ENCODE data around the gene NAALADL1. TPM values are rescaled to one million over a fixed set of nuclear protein-coding genes. Genes with fewer than 3 reads are reported as not detected.
A peak's percentile ranks its signal among the peaks of the same experiment; 100 is the strongest.

Gene NAALADL1
- total and polyA plus RNA-seq, 4 donors = 14.1 to 45.9 (median 27.6) TPM

DNA sequence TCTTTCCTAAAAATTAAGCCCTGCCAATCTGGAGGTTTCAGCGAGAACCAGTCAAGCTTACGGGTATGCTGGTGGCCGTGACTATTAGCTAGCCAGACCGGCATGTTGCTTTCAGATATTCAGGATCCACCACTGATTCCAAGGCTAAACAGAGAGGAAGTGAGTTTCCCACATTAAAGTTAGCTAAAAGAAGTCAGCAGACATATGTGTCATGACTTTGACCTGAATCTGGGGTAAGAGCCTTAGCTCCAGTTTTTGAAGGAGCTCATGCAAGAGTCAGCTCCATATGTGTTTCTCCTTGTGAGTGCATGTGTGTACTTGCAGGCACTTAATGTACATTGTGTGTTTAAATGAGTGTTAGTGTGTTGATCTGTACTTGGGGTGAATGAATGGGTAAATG, 27.1 kb upstream of the NAALADL1 start:
- Histone ChIP-seq H3K4me3 (ENCODE audit: low read length in 2 of 2) (no peak overlapping the region), H3K9me3 (ENCODE audit: control insufficient read depth, low read length) (no peaks in the 10 kb centered on the region), H3K4me1 (ENCODE audit: control insufficient read depth in 1 of 2, insufficient read depth in 2 of 2, low read length in 2 of 2) (no peaks in the 10 kb centered on the region), H3K27ac (ENCODE audit: low read depth in 1 of 2, low read length in 2 of 2) (no peak overlapping the region), H3K36me3 (ENCODE audit: control insufficient read depth in 1 of 2, insufficient read depth in 2 of 2, low read length in 1 of 2) (no peaks in the 10 kb centered on the region), H3K27me3 (ENCODE audit: control insufficient read depth in 1 of 2, insufficient read depth in 2 of 2, low read length in 1 of 2) (no peaks in the 10 kb centered on the region)
- no peak for DNase-seq
- no peak for ATAC-seq (ENCODE audit: low FRiP score)
- WGBS, 2 donors = 84 to 86% methylated on average over 4 of the region's 4 CpGs
- intact Hi-C loops (cut with DNase I) = loop anchor here in 1 of 2 donors (10.0 kb wide), 1 partner anchor 61 kb away; the partner anchor contains the start of gene SNX15

DNA sequence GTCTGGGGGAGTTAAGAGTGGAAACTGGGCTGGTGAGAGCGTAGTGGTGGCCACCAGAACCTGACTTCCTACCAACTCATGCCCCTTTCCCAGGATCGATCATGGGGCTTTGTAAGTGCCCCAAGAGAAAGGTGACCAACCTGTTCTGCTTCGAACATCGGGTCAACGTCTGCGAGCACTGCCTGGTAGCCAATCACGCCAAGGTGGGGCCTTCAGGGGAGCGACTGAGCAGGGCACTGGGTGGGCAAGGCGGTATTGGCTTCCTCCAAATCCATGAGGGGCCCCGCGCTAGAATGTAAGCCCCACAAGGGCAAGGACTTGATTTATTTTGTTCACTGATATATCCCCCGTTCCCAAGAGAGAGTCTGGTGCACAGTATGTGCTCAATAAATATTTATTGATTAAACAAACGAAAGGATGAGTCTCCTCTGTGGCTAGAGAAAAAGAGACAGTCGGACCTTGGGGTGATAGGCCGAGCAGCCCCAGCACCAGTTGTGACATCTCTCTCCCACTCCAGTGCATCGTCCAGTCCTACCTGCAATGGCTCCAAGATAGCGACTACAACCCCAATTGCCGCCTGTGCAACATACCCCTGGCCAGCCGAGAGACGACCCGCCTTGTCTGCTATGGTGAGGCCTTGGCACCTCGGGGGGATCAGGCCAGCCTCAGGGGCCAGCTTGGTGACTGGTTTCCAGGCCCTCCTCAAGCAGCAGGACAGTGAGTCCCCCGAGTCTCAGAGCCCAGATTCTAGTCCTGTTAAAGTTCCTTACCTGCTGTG, 26.4 kb upstream of the NAALADL1 start:
- intact Hi-C loops (cut with DNase I) = loop anchor here (5.0 to 10.0 kb wide), 2 partner anchors 38 to 60 kb away; partner anchors contain the start of genes FAU (in 1 of the 2), MRPL49 (in 1 of the 2) and SNX15 (in 1 of the 2)
- Histone ChIP-seq H3K36me3 (ENCODE audit: control insufficient read depth in 1 of 2, insufficient read depth in 2 of 2, low read length in 1 of 2) (no peaks in the 10 kb centered on the region), H3K9me3 (ENCODE audit: control insufficient read depth, low read length) (no peaks in the 10 kb centered on the region), H3K4me3 (ENCODE audit: low read length in 2 of 2) (peak overlapping the region; percentile 79 to 83), H3K4me1 (ENCODE audit: control insufficient read depth in 1 of 2, insufficient read depth in 2 of 2, low read length in 2 of 2) (no peaks in the 10 kb centered on the region), H3K27ac (ENCODE audit: low read depth in 1 of 2, low read length in 2 of 2) (peak overlapping the region in 1 of 2 donors; percentile 9), H3K27me3 (ENCODE audit: control insufficient read depth in 1 of 2, insufficient read depth in 2 of 2, low read length in 1 of 2) (no peaks in the 10 kb centered on the region)
- WGBS, 2 donors = 37 to 41% methylated on average over 23 of the region's 23 CpGs
- no peak for DNase-seq
- ATAC-seq (ENCODE audit: low FRiP score) = no peak

DNA sequence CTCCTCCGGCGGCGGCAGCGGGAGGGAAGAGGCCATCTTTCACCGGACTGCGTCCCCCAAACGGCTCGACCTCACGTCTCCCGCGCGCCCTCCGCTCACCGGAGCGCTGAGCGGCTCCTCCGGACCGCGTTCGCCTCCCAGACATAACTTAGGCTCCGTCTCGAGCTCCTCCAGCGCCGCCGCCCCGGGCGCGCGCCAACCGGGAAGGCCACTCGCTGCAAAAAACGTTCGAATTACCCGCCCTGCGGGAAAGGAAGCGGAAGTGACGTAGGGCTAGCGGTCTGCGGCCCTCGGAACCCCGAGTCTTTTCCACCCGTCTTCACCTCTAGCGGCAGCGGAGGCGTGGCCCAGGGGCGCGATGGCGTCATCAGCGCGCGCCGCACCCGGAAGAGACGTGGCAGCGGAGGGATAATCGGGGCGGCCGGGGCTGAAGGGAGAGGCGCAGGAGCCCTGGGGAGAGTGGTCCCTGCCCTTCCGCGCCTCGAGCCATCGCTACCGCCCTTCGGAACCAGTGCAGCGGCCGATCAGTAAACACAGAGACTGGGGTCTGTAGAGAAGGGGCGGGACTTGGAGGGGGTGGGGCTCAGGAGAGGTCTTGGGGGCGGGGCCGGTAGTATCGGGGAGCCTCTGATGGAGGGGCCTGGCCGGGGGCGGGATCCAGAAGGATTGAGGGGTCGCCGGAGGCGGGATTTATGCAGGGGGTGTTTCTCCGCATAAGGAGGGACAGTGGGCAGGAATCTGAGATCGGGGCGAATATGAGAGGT, 25.7 kb upstream of the NAALADL1 start, which contains the start of the genes CDCA5 and ZFPL1:
Gene CDCA5, minus strand, starts transcription at position 207 of the 764 bp plus-strand sequence. Its CDS starts 62 bp downstream, at position 145.
Gene ZFPL1, plus strand, starts transcription at position 389 of the 764 bp plus-strand sequence. CDS start 477 bp downstream, outside the sequence.
- WGBS, 2 donors = 0 to 1% methylated on average over 72 to 79 of the region's 79 CpGs
- intact Hi-C loops (cut with DNase I) = loop anchor here (5.0 to 10.0 kb wide), 2 partner anchors 38 to 59 kb away; partner anchors contain the start of genes FAU (in 1 of the 2), MRPL49 (in 1 of the 2) and SNX15 (in 1 of the 2)

DNA sequence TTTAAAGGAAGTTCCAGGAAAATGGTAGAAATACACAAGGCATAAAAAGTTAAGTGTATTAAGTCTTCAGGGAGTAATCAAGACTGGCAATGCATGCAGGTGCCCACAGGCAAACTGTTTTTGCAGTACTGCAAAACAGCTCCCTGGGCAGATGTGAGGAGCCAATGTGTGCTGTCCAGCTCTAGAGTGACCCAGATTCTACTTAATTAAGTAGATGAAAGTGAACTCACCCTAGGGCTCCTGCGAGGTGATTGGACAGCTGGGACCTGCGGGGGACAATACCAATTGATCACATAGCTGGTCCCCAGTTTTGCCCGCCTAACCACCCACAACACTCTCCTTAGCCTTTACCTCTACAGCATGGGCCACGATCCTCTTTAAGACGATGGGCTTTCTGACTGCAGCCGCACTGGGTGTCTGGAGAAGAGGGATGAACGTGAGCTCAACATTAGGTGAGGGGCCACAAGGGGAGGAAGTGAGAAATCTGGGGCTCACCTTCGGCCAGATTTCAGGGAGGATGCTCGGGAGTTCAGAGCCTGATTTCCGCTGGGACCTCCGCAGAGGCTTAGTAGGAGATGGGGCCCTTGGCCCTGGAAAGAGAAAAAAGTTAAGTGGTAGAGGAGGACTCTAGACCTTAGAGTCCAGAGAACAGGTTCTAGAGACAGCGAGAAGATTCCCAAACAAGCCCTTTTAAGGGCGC, 24.9 kb upstream of the NAALADL1 start:
- Histone ChIP-seq H3K4me3 (ENCODE audit: low read length in 2 of 2) (peak overlapping the region in 1 of 2 donors; percentile 14), H3K27ac (ENCODE audit: low read depth in 1 of 2, low read length in 2 of 2) (no peak overlapping the region), H3K9me3 (ENCODE audit: control insufficient read depth, low read length) (no peaks in the 10 kb centered on the region), H3K27me3 (ENCODE audit: control insufficient read depth in 1 of 2, insufficient read depth in 2 of 2, low read length in 1 of 2) (no peaks in the 10 kb centered on the region), H3K36me3 (ENCODE audit: control insufficient read depth in 1 of 2, insufficient read depth in 2 of 2, low read length in 1 of 2) (no peaks in the 10 kb centered on the region), H3K4me1 (ENCODE audit: control insufficient read depth in 1 of 2, insufficient read depth in 2 of 2, low read length in 2 of 2) (no peaks in the 10 kb centered on the region)
- DNase-seq (no peak), ATAC-seq (ENCODE audit: low FRiP score) (no peak)
- intact Hi-C loops (cut with DNase I) = loop anchor here (5.0 to 10.0 kb wide), 2 partner anchors 39 to 58 kb away; partner anchors contain the start of genes FAU (in 1 of the 2), MRPL49 (in 1 of the 2) and SNX15 (in 1 of the 2)
- 3 to 4% methylated on average over 13 of the region's 13 CpGs for WGBS, 2 donors

More for the DNA sequence above, 25.7 kb upstream of the NAALADL1 start, which contains the start of the genes CDCA5 and ZFPL1:
- peak within 1 kb of the TSS; percentile 79 to 83 for H3K4me3 ChIP-seq (ENCODE audit: low read length in 2 of 2)
- no peaks in the 10 kb centered on the region for H3K9me3 ChIP-seq (ENCODE audit: control insufficient read depth, low read length)
- DNase-seq (peak; percentile 97 to 98), ATAC-seq (ENCODE audit: low FRiP score) (peak; percentile 98)
- H3K4me1 ChIP-seq (ENCODE audit: control insufficient read depth in 1 of 2, insufficient read depth in 2 of 2, low read length in 2 of 2) = no peaks in the 10 kb centered on the region
- H3K27me3 ChIP-seq (ENCODE audit: control insufficient read depth in 1 of 2, insufficient read depth in 2 of 2, low read length in 1 of 2) = no peaks in the 10 kb centered on the region
- H3K36me3 ChIP-seq (ENCODE audit: control insufficient read depth in 1 of 2, insufficient read depth in 2 of 2, low read length in 1 of 2) = no peaks in the 10 kb centered on the region
- H3K27ac ChIP-seq (ENCODE audit: low read depth in 1 of 2, low read length in 2 of 2) = peak within 1 kb of the TSS; percentile 17 to 35

DNA sequence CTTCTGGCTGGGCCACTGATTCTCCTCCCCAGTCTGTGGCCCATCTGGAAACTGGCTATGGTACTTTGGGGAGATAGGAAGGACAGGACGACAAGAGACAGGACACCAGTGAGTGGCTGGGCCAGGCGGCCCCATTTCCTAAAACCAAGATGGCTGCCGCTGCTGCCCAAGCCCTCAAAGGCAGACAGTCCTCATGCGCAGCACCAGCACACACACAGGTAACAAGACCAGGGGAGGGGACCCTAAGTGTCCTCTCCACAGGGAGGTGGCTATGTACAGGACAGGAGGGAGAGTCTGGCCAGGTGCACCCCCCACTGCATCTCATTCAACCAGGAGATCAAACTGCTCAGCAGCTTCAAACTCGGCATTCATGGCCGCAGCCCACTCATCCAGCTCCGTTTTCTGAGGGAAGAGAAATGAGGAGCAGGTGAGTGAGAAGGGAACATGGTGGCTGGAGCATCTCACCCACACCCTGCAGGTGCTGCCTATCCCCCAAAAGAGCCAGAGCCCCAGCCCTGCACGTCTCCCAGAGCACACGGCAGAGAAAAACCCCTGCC, 20.5 kb upstream of the NAALADL1 start:
- Histone ChIP-seq H3K4me1 (ENCODE audit: control insufficient read depth in 1 of 2, insufficient read depth in 2 of 2, low read length in 2 of 2) (no peaks in the 10 kb centered on the region), H3K27ac (ENCODE audit: low read depth in 1 of 2, low read length in 2 of 2) (no peak overlapping the region), H3K9me3 (ENCODE audit: control insufficient read depth, low read length) (no peaks in the 10 kb centered on the region), H3K4me3 (ENCODE audit: low read length in 2 of 2) (no peak overlapping the region), H3K27me3 (ENCODE audit: control insufficient read depth in 1 of 2, insufficient read depth in 2 of 2, low read length in 1 of 2) (no peaks in the 10 kb centered on the region), H3K36me3 (ENCODE audit: control insufficient read depth in 1 of 2, insufficient read depth in 2 of 2, low read length in 1 of 2) (no peaks in the 10 kb centered on the region)
- intact Hi-C loops (cut with DNase I) = no loop called here
- DNase-seq = no peak
- ATAC-seq (ENCODE audit: low FRiP score) = no peak
- WGBS, 2 donors = 90 to 95% methylated on average over 9 of the region's 9 CpGs

DNA sequence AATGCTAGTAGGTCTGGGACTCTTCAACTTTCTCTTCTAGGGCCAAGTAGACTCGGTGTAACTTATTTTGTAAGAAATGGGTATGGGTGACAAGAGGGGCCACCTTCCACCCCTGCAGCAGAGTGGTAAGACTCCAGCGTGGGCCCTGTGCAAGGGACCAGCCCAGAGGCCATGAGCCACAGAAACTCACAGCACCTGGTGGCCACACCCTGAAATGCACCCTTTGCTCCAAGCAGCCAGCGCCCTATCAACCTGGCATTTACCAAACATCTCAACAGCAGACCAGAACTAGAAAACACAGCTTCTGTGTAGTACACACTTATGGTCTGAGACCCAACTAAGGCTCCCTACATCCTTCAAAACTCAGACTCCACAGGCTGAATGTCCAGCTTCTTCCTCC, 19.8 kb upstream of the NAALADL1 start:
- no peak overlapping the region for H3K27ac ChIP-seq (ENCODE audit: low read depth in 1 of 2, low read length in 2 of 2)

DNA sequence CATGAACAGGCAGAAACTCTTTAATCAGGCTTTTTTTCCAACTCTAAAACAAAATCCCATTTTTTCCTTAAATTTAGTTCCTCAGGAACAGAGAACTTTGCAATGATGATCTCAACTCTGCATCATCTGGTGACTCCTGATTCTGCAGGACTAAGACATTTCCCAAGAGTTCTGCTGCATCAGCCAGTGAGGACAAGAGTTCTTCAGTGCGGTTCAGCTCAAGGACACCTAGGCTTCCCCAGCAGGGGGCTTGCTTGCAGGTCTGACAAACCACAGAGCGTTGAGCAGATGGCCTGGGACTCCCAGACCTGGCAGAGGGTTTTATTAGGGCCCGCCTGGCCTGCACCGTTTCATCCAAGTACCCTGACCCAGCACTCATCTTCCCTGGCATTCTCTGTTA, 19.1 kb upstream of the NAALADL1 start:
- Histone ChIP-seq H3K27ac (ENCODE audit: low read depth in 1 of 2, low read length in 2 of 2) (no peak overlapping the region), H3K27me3 (ENCODE audit: control insufficient read depth in 1 of 2, insufficient read depth in 2 of 2, low read length in 1 of 2) (no peaks in the 10 kb centered on the region), H3K4me1 (ENCODE audit: control insufficient read depth in 1 of 2, insufficient read depth in 2 of 2, low read length in 2 of 2) (no peaks in the 10 kb centered on the region), H3K4me3 (ENCODE audit: low read length in 2 of 2) (no peak overlapping the region), H3K36me3 (ENCODE audit: control insufficient read depth in 1 of 2, insufficient read depth in 2 of 2, low read length in 1 of 2) (no peaks in the 10 kb centered on the region), H3K9me3 (ENCODE audit: control insufficient read depth, low read length) (no peaks in the 10 kb centered on the region)
- 80 to 85% methylated on average over 4 of the region's 4 CpGs for whole genome bisulfite sequencing, 2 donors
- intact Hi-C loops (cut with DNase I) = no loop called here
- no peak for DNase-seq
- no peak for ATAC-seq (ENCODE audit: low FRiP score)

More for the DNA sequence above, 19.8 kb upstream of the NAALADL1 start:
- no peaks in the 10 kb centered on the region for H3K36me3 ChIP-seq (ENCODE audit: control insufficient read depth in 1 of 2, insufficient read depth in 2 of 2, low read length in 1 of 2)
- H3K4me3 ChIP-seq (ENCODE audit: low read length in 2 of 2) = no peak overlapping the region
- ATAC-seq (ENCODE audit: low FRiP score) = peak; percentile 15
- no peaks in the 10 kb centered on the region for H3K27me3 ChIP-seq (ENCODE audit: control insufficient read depth in 1 of 2, insufficient read depth in 2 of 2, low read length in 1 of 2)
- WGBS, 2 donors = 62 to 67% methylated on average over 3 of the region's 3 CpGs
- H3K9me3 ChIP-seq (ENCODE audit: control insufficient read depth, low read length) = no peaks in the 10 kb centered on the region
- intact Hi-C loops (cut with DNase I) = no loop called here
- no peaks in the 10 kb centered on the region for H3K4me1 ChIP-seq (ENCODE audit: control insufficient read depth in 1 of 2, insufficient read depth in 2 of 2, low read length in 2 of 2)
- no peak for DNase-seq

DNA sequence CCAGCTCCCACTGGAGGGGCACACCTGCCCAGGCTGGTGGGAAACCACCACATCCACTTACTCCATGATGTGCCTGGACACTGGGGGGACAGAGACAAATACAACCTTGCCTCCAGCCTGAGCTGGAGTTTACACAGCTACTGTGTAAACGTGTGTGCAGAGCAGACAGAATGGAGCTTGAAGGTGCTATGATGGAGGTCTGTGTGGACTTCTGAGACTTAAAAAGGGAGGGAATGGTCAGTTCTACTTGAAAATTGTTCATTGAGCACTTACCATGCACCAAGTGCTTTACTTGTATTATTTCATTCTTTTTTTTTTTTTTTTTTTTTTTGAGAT, 14.2 kb upstream of the NAALADL1 start:
- 56 to 71% methylated on average over 1 of the region's 1 CpG for WGBS, 2 donors
- Histone ChIP-seq H3K27me3 (ENCODE audit: control insufficient read depth in 1 of 2, insufficient read depth in 2 of 2, low read length in 1 of 2) (no peaks in the 10 kb centered on the region), H3K9me3 (ENCODE audit: control insufficient read depth, low read length) (no peaks in the 10 kb centered on the region), H3K4me3 (ENCODE audit: low read length in 2 of 2) (no peak overlapping the region), H3K27ac (ENCODE audit: low read depth in 1 of 2, low read length in 2 of 2) (no peak overlapping the region), H3K36me3 (ENCODE audit: control insufficient read depth in 1 of 2, insufficient read depth in 2 of 2, low read length in 1 of 2) (no peaks in the 10 kb centered on the region), H3K4me1 (ENCODE audit: control insufficient read depth in 1 of 2, insufficient read depth in 2 of 2, low read length in 2 of 2) (no peaks in the 10 kb centered on the region)
- intact Hi-C loops (cut with DNase I) = no loop called here
- DNase-seq = no peak
- no peak for ATAC-seq (ENCODE audit: low FRiP score)
